ENCODE results near the gene SWAP70.

Gene SWAP70

DNA sequence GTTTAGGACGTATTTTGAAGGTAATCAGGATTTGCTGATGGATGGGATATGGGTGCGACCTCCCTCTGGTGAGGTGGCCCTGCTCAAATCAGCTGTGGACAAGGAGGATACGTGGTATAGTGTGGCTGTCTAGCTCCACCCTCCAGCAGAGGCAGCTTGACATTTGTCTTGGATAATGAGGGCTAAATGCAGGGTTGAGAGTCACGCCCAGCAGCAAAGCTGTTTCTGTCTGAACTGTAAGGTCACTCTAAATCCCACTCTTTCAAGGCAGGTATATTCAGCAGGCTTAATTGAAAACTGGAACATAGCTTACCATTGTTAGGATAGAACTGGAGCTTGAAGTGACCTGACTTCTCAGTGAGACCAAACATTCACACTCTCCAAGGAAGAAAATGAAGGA lies 98.7 kb downstream of the SWAP70 start:
- no peaks in the 10 kb centered on the region for H3K27me3 ChIP-seq (ENCODE audit: insufficient read depth, low read length)
- no peak overlapping the region for H3K4ac ChIP-seq (ENCODE audit: low read depth, low read length)
- peaks cover 55% of the 10 kb centered on the region for H3K79me1 ChIP-seq (ENCODE audit: low read length)
- H3K14ac ChIP-seq (ENCODE audit: low read length) = peak overlapping the region; percentile 2
- H3K9ac ChIP-seq (ENCODE audit: low read length) = no peak overlapping the region
- peaks cover 41 to 50% of the 10 kb centered on the region in 2 experiments for H3K4me1 ChIP-seq (ENCODE audit: control insufficient read depth in 1 of 2, insufficient read depth in 2 of 2, low read length in 2 of 2)
- H2AK5ac ChIP-seq (ENCODE audit: low read length) = no peak overlapping the region
- no peak overlapping the region for H2BK5ac ChIP-seq (ENCODE audit: low read depth, low read length, poor library complexity)
- H3K79me2 ChIP-seq (ENCODE audit: control insufficient read depth, insufficient read depth, low read length, poor library complexity) = peaks cover 15% of the 10 kb centered on the region
- H4K8ac ChIP-seq (ENCODE audit: low read depth, low read length) = no peak overlapping the region
- H3K23ac ChIP-seq (ENCODE audit: low read length) = no peak overlapping the region
- peak overlapping the region; percentile 29 for H2BK12ac ChIP-seq (ENCODE audit: low read length)
- H2BK120ac ChIP-seq (ENCODE audit: insufficient read depth, low read length, poor library complexity) = peak overlapping the region; percentile 65
- DNase-seq = no peak
- H3K4me2 ChIP-seq (ENCODE audit: low read length) = no peak overlapping the region
- H3K4me3 ChIP-seq (ENCODE audit: low read depth, low read length) = no peak overlapping the region
- H2AFZ ChIP-seq (ENCODE audit: insufficient read depth, low read length, poor library complexity) = no peak overlapping the region
- H3K9me3 ChIP-seq (ENCODE audit: insufficient read depth, low read depth, low read length) = no peaks in the 10 kb centered on the region
- no peaks in the 10 kb centered on the region for H3K36me3 ChIP-seq (ENCODE audit: control insufficient read depth in 1 of 2, insufficient read depth in 2 of 2, low read length in 2 of 2)
- peak overlapping the region; percentile 82 for H4K91ac ChIP-seq (ENCODE audit: low read depth, low read length)
- no CpG with 5 or more reads among the region's 4 CpGs for WGBS (ENCODE audit: extremely low coverage, insufficient coverage, insufficient read length)
- no peak overlapping the region for H3K27ac ChIP-seq (ENCODE audit: low read depth, low read length)
- no peak overlapping the region for H4K12ac ChIP-seq (ENCODE audit: low read depth, low read length)
- H3K18ac ChIP-seq (ENCODE audit: low read length) = peak overlapping the region; percentile 31

DNA sequence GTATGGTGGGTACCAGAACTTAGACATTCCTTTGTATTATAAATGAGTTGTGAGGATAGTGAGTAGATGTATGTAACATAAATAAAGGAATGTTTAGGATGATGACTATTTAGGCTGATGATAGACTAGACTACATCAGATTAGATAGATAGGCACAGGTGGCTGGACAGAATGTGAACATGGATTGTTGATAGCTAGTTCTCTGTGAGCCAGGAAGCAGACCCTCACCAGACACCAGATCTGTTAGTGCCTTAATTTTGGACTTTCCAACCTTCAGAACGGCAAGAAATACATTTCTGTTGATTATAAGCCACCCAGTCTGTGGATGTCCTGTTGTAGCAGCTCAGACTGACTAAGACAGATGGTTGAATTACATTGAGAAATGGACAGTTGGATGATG lies 99.4 kb downstream of the SWAP70 start:
- no CpG with 5 or more reads among the region's 1 CpG for WGBS (ENCODE audit: extremely low coverage, insufficient coverage, insufficient read length)
- Histone ChIP-seq H2AFZ (ENCODE audit: insufficient read depth, low read length, poor library complexity) (no peak overlapping the region), H3K4me3 (ENCODE audit: low read depth, low read length) (no peak overlapping the region), H3K79me1 (ENCODE audit: low read length) (peaks cover 49% of the 10 kb centered on the region), H4K12ac (ENCODE audit: low read depth, low read length) (no peak overlapping the region), H3K27me3 (ENCODE audit: insufficient read depth, low read length) (no peaks in the 10 kb centered on the region), H3K9ac (ENCODE audit: low read length) (no peak overlapping the region), H3K79me2 (ENCODE audit: control insufficient read depth, insufficient read depth, low read length, poor library complexity) (peaks cover 14% of the 10 kb centered on the region), H2BK12ac (ENCODE audit: low read length) (no peak overlapping the region), H3K4me1 (ENCODE audit: control insufficient read depth in 1 of 2, insufficient read depth in 2 of 2, low read length in 2 of 2) (peaks cover 39 to 46% of the 10 kb centered on the region in 2 experiments), H4K91ac (ENCODE audit: low read depth, low read length) (no peak overlapping the region), H3K18ac (ENCODE audit: low read length) (no peak overlapping the region), H3K14ac (ENCODE audit: low read length) (no peak overlapping the region), H3K9me3 (ENCODE audit: insufficient read depth, low read depth, low read length) (no peaks in the 10 kb centered on the region), H2BK120ac (ENCODE audit: insufficient read depth, low read length, poor library complexity) (no peak overlapping the region), H4K8ac (ENCODE audit: low read depth, low read length) (no peak overlapping the region), H3K4ac (ENCODE audit: low read depth, low read length) (no peak overlapping the region), H3K4me2 (ENCODE audit: low read length) (no peak overlapping the region), H2BK5ac (ENCODE audit: low read depth, low read length, poor library complexity) (no peak overlapping the region), H3K27ac (ENCODE audit: low read depth, low read length) (no peak overlapping the region), H3K23ac (ENCODE audit: low read length) (no peak overlapping the region), H2AK5ac (ENCODE audit: low read length) (no peak overlapping the region), H3K36me3 (ENCODE audit: control insufficient read depth in 1 of 2, insufficient read depth in 2 of 2, low read length in 2 of 2) (no peaks in the 10 kb centered on the region)
- DNase-seq = no peak

DNA sequence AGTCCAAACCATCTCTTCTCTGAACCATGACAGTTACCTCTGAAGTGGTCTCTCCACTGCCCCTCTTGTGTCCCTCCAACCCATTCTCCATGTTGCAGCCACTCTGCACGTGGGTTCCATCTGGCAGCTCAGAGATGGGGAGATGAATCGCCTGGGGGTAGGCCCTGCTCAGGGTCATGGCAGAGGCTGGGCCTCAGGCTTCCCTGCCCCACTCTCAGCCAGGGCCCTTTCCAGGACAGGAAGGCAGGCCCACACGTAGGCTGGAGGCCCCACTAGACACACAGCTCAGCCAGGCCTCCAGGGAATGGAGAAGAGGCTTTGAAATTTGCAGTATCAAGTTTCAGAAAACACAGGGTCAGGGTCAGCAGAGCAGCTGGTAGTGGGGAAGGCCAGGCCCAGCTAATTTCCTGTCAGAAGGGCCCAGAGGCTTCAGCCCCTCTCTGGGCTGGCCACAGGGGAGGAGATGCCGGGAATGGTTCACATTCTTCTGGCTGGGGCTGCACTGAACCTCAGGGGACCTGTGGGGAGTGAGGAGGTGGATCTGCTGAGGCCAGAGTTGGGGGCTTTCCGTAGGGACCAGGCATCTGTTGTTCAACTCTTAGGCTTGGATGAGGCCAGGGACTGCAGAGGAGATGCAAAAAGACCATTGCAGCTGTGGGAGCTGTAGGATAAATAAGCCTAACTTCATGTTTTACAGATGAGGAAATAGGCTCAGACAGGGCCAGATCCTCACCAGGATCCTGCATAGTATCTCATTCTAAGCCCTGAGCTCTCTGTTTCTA lies 101.6 kb downstream of the SWAP70 start:
- no peak for DNase-seq
- peak overlapping the region; percentile 82 for H4K91ac ChIP-seq (ENCODE audit: low read depth, low read length)
- no peak overlapping the region for H3K4me3 ChIP-seq (ENCODE audit: low read depth, low read length)
- H3K4ac ChIP-seq (ENCODE audit: low read depth, low read length) = no peak overlapping the region
- peak overlapping the region; percentile 97 for H2BK120ac ChIP-seq (ENCODE audit: insufficient read depth, low read length, poor library complexity)
- H3K9ac ChIP-seq (ENCODE audit: low read length) = no peak overlapping the region
- no peaks in the 10 kb centered on the region for H3K9me3 ChIP-seq (ENCODE audit: insufficient read depth, low read depth, low read length)
- H3K14ac ChIP-seq (ENCODE audit: low read length) = peak overlapping the region; percentile 71
- H3K4me1 ChIP-seq (ENCODE audit: control insufficient read depth in 1 of 2, insufficient read depth in 2 of 2, low read length in 2 of 2) = peaks cover 25 to 33% of the 10 kb centered on the region in 2 experiments
- peak overlapping the region; percentile 2 for H2AK5ac ChIP-seq (ENCODE audit: low read length)
- H4K12ac ChIP-seq (ENCODE audit: low read depth, low read length) = no peak overlapping the region
- H3K23ac ChIP-seq (ENCODE audit: low read length) = no peak overlapping the region
- H4K8ac ChIP-seq (ENCODE audit: low read depth, low read length) = peak overlapping the region; percentile 67
- peaks cover 32% of the 10 kb centered on the region for H3K79me1 ChIP-seq (ENCODE audit: low read length)
- peak overlapping the region; percentile 23 for H3K4me2 ChIP-seq (ENCODE audit: low read length)
- peak overlapping the region; percentile 89 for H3K27ac ChIP-seq (ENCODE audit: low read depth, low read length)
- peaks cover 7% of the 10 kb centered on the region for H3K79me2 ChIP-seq (ENCODE audit: control insufficient read depth, insufficient read depth, low read length, poor library complexity)
- H3K36me3 ChIP-seq (ENCODE audit: control insufficient read depth in 1 of 2, insufficient read depth in 2 of 2, low read length in 2 of 2) = no peaks in the 10 kb centered on the region
- peak overlapping the region; percentile 18 for H2AFZ ChIP-seq (ENCODE audit: insufficient read depth, low read length, poor library complexity)
- H3K27me3 ChIP-seq (ENCODE audit: insufficient read depth, low read length) = no peaks in the 10 kb centered on the region
- peak overlapping the region; percentile 67 for H3K18ac ChIP-seq (ENCODE audit: low read length)
- H2BK12ac ChIP-seq (ENCODE audit: low read length) = peak overlapping the region; percentile 96
- peak overlapping the region; percentile 68 for H2BK5ac ChIP-seq (ENCODE audit: low read depth, low read length, poor library complexity)
- no CpG with 5 or more reads among the region's 5 CpGs for WGBS (ENCODE audit: extremely low coverage, insufficient coverage, insufficient read length)

DNA sequence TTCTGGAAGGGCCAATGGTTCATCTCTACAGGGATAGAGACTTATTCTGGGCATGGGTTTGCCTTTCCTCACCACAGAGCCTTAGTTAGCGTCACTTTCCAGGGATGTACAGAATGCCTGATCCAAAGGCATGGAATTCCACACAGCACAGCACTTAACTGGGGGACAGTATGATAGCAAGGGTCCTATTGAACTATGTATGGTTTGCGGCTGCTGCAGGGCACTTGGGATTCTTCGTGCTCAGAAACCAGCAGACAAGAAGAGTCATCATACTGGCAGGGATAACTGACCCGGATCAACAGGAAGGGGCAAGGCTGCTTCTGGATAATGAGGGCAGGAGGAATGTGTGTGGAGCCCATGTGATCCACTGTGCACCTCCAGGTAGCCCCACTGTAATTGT lies 105.7 kb downstream of the SWAP70 start:
- no peak overlapping the region for H3K23ac ChIP-seq (ENCODE audit: low read length)
- peaks cover 19% of the 10 kb centered on the region for H3K79me1 ChIP-seq (ENCODE audit: low read length)
- H3K27ac ChIP-seq (ENCODE audit: low read depth, low read length) = no peak overlapping the region
- no peak overlapping the region for H3K18ac ChIP-seq (ENCODE audit: low read length)
- H3K4me2 ChIP-seq (ENCODE audit: low read length) = no peak overlapping the region
- H2AFZ ChIP-seq (ENCODE audit: insufficient read depth, low read length, poor library complexity) = no peak overlapping the region
- H4K12ac ChIP-seq (ENCODE audit: low read depth, low read length) = no peak overlapping the region
- no peak overlapping the region for H2AK5ac ChIP-seq (ENCODE audit: low read length)
- no peaks in the 10 kb centered on the region for H3K9me3 ChIP-seq (ENCODE audit: insufficient read depth, low read depth, low read length)
- H3K4me1 ChIP-seq (ENCODE audit: control insufficient read depth in 1 of 2, insufficient read depth in 2 of 2, low read length in 2 of 2) = peaks cover 18 to 23% of the 10 kb centered on the region in 2 experiments
- H2BK12ac ChIP-seq (ENCODE audit: low read length) = no peak overlapping the region
- no peak overlapping the region for H2BK120ac ChIP-seq (ENCODE audit: insufficient read depth, low read length, poor library complexity)
- peak; percentile 40 to 57 for DNase-seq
- H3K79me2 ChIP-seq (ENCODE audit: control insufficient read depth, insufficient read depth, low read length, poor library complexity) = peaks cover 6% of the 10 kb centered on the region
- no peak overlapping the region for H3K4ac ChIP-seq (ENCODE audit: low read depth, low read length)
- H3K36me3 ChIP-seq (ENCODE audit: control insufficient read depth in 1 of 2, insufficient read depth in 2 of 2, low read length in 2 of 2) = no peaks in the 10 kb centered on the region
- no CpG with 5 or more reads among the region's 4 CpGs for WGBS (ENCODE audit: extremely low coverage, insufficient coverage, insufficient read length)
- H4K91ac ChIP-seq (ENCODE audit: low read depth, low read length) = no peak overlapping the region
- H3K4me3 ChIP-seq (ENCODE audit: low read depth, low read length) = no peak overlapping the region
- H3K9ac ChIP-seq (ENCODE audit: low read length) = no peak overlapping the region
- H3K27me3 ChIP-seq (ENCODE audit: insufficient read depth, low read length) = no peaks in the 10 kb centered on the region
- no peak overlapping the region for H4K8ac ChIP-seq (ENCODE audit: low read depth, low read length)
- no peak overlapping the region for H2BK5ac ChIP-seq (ENCODE audit: low read depth, low read length, poor library complexity)
- no peak overlapping the region for H3K14ac ChIP-seq (ENCODE audit: low read length)
